ENCODE measurements around the gene NOP56. TPM values are rescaled to one million over a fixed set of nuclear protein-coding genes. Genes with fewer than 3 reads are reported as not detected.

Gene NOP56
- total and polyA plus RNA-seq, 4 donors = 120 to 261 (median 214) TPM

- WGBS (ENCODE audit: insufficient coverage) = 80% methylated on average over 8 of the region's 9 CpGs
- Histone ChIP-seq H3K4me1 (ENCODE audit: control insufficient read depth, insufficient read depth, low read length) (no peaks in the 10 kb centered on the region), H3K4me3 (ENCODE audit: low read depth, low read length) (no peak overlapping the region), H3K9me3 (ENCODE audit: control insufficient read depth, insufficient read depth, low read length) (no peaks in the 10 kb centered on the region), H3K27me3 (ENCODE audit: control insufficient read depth, insufficient read depth, low read length) (no peaks in the 10 kb centered on the region), H3K36me3 (ENCODE audit: control insufficient read depth, insufficient read depth, low read length) (no peaks in the 10 kb centered on the region), H3K27ac (ENCODE audit: low read depth, low read length) (no peak overlapping the region)
- DNase-seq (ENCODE audit: low read depth in 4 of 6, low spot score in 6 of 6) = no peak
Measured at GRCh38 chr20:2616634-2617033, 35.8 kb upstream of the NOP56 start.

GRCh38 chr20:2617099-2617714 is 35.2 kb upstream of the NOP56 start:
- no peaks in the 10 kb centered on the region for H3K36me3 ChIP-seq (ENCODE audit: control insufficient read depth, insufficient read depth, low read length)
- no peak for DNase-seq (ENCODE audit: low read depth in 4 of 6, low spot score in 6 of 6)
- H3K9me3 ChIP-seq (ENCODE audit: control insufficient read depth, insufficient read depth, low read length) = no peaks in the 10 kb centered on the region
- H3K4me3 ChIP-seq (ENCODE audit: low read depth, low read length) = no peak overlapping the region
- no peak overlapping the region for H3K27ac ChIP-seq (ENCODE audit: low read depth, low read length)
- 80% methylated on average over 13 of the region's 16 CpGs for WGBS (ENCODE audit: insufficient coverage)
- no peaks in the 10 kb centered on the region for H3K4me1 ChIP-seq (ENCODE audit: control insufficient read depth, insufficient read depth, low read length)
- H3K27me3 ChIP-seq (ENCODE audit: control insufficient read depth, insufficient read depth, low read length) = no peaks in the 10 kb centered on the region

DNA sequence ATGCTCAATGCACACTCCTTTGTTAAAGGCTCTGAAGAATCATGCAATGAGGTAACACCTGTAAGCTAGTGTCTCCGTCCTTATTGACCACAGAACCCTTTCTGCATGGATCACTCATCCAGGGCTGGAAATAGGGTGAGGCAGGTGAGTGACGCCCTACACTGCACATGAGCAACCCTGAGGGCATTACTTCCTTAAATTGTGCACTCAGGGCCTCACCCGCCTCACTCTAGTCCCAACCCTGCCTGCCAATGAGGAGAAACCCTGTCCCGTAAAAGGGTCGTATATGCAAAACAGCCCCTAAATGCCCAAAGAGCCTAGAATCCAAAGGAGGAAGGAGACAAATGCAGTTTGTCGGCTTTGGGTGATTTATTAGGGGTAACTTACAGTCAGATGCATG is 33.6 kb upstream of the NOP56 start:
- H3K36me3 ChIP-seq (ENCODE audit: control insufficient read depth, insufficient read depth, low read length) = no peaks in the 10 kb centered on the region
- no peak overlapping the region for H3K27ac ChIP-seq (ENCODE audit: low read depth, low read length)
- no peak overlapping the region for H3K4me3 ChIP-seq (ENCODE audit: low read depth, low read length)
- H3K4me1 ChIP-seq (ENCODE audit: control insufficient read depth, insufficient read depth, low read length) = no peaks in the 10 kb centered on the region
- no peak for DNase-seq (ENCODE audit: low read depth in 4 of 6, low spot score in 6 of 6)
- 75% methylated on average over 2 of the region's 6 CpGs for WGBS (ENCODE audit: insufficient coverage)
- no peaks in the 10 kb centered on the region for H3K27me3 ChIP-seq (ENCODE audit: control insufficient read depth, insufficient read depth, low read length)
- H3K9me3 ChIP-seq (ENCODE audit: control insufficient read depth, insufficient read depth, low read length) = no peaks in the 10 kb centered on the region

DNA sequence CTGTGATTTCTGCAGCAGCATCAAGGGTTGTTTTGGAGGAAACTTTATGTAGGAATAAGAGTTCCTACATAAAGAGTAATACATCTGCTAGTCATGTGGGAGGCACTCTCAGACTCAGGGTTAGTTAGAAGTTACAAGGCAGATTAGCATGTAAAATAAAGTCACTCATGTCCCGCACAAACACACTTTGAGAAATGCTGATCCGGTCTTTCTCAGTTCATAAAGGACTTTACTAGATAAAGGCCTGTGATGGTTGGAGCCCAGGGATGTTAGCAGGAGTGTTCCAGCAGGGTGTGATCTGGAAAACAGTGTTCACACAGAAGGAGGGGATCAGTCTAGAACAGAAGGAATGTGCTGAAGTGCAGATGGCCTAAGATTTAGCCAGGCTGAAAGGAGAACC is 33.1 kb upstream of the NOP56 start:
- no peak for DNase-seq (ENCODE audit: low read depth in 4 of 6, low spot score in 6 of 6)
- H3K36me3 ChIP-seq (ENCODE audit: control insufficient read depth, insufficient read depth, low read length) = no peaks in the 10 kb centered on the region
- 50% methylated on average over 2 of the region's 2 CpGs for WGBS (ENCODE audit: insufficient coverage)
- H3K9me3 ChIP-seq (ENCODE audit: control insufficient read depth, insufficient read depth, low read length) = no peaks in the 10 kb centered on the region
- H3K27me3 ChIP-seq (ENCODE audit: control insufficient read depth, insufficient read depth, low read length) = no peaks in the 10 kb centered on the region
- H3K27ac ChIP-seq (ENCODE audit: low read depth, low read length) = no peak overlapping the region
- no peak overlapping the region for H3K4me3 ChIP-seq (ENCODE audit: low read depth, low read length)
- H3K4me1 ChIP-seq (ENCODE audit: control insufficient read depth, insufficient read depth, low read length) = no peaks in the 10 kb centered on the region

- Histone ChIP-seq H3K4me1 (ENCODE audit: control insufficient read depth, insufficient read depth, low read length) (no peaks in the 10 kb centered on the region), H3K27me3 (ENCODE audit: control insufficient read depth, insufficient read depth, low read length) (no peaks in the 10 kb centered on the region), H3K27ac (ENCODE audit: low read depth, low read length) (no peak overlapping the region), H3K4me3 (ENCODE audit: low read depth, low read length) (no peak overlapping the region), H3K9me3 (ENCODE audit: control insufficient read depth, insufficient read depth, low read length) (no peaks in the 10 kb centered on the region), H3K36me3 (ENCODE audit: control insufficient read depth, insufficient read depth, low read length) (no peaks in the 10 kb centered on the region)
- WGBS (ENCODE audit: insufficient coverage) = 100% methylated on average over 1 of the region's 3 CpGs
- DNase-seq (ENCODE audit: low read depth in 4 of 6, low spot score in 6 of 6) = no peak
Measured at GRCh38 chr20:2619961-2620595, 32.4 kb upstream of the NOP56 start.

- H3K4me1 ChIP-seq (ENCODE audit: control insufficient read depth, insufficient read depth, low read length) = no peaks in the 10 kb centered on the region
- H3K27me3 ChIP-seq (ENCODE audit: control insufficient read depth, insufficient read depth, low read length) = no peaks in the 10 kb centered on the region
- DNase-seq (ENCODE audit: low read depth in 4 of 6, low spot score in 6 of 6) = no peak
- no peak overlapping the region for H3K4me3 ChIP-seq (ENCODE audit: low read depth, low read length)
- H3K36me3 ChIP-seq (ENCODE audit: control insufficient read depth, insufficient read depth, low read length) = no peaks in the 10 kb centered on the region
- H3K9me3 ChIP-seq (ENCODE audit: control insufficient read depth, insufficient read depth, low read length) = no peaks in the 10 kb centered on the region
- no peak overlapping the region for H3K27ac ChIP-seq (ENCODE audit: low read depth, low read length)
- 80% methylated on average over 1 of the region's 4 CpGs for WGBS (ENCODE audit: insufficient coverage)
Measured at GRCh38 chr20:2624190-2624589, 28.2 kb upstream of the NOP56 start.

DNA sequence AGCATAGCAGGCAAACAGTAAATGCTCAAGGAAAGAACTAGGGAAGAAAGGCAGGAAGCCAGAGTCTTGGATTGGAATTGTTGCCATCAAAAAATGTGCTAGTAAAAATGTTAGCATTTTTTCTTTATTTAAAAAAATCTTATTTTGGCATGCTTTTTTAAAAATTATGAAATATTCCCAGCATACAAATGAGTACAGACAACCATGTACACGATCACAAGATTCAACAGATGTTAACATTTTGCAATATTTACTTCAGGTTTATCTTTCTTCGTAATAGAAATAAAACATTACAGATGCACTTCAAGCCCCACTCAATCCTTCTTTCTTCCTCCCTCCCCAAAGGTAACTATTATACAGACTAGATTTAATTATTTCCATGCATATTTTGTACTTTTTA is 27.4 kb upstream of the NOP56 start:
- no peaks in the 10 kb centered on the region for H3K27me3 ChIP-seq (ENCODE audit: control insufficient read depth, insufficient read depth, low read length)
- H3K4me1 ChIP-seq (ENCODE audit: control insufficient read depth, insufficient read depth, low read length) = no peaks in the 10 kb centered on the region
- no peak for DNase-seq (ENCODE audit: low read depth in 4 of 6, low spot score in 6 of 6)
- H3K9me3 ChIP-seq (ENCODE audit: control insufficient read depth, insufficient read depth, low read length) = no peaks in the 10 kb centered on the region
- no peak overlapping the region for H3K27ac ChIP-seq (ENCODE audit: low read depth, low read length)
- no peak overlapping the region for H3K4me3 ChIP-seq (ENCODE audit: low read depth, low read length)
- 100% methylated on average over 1 of the region's 2 CpGs for WGBS (ENCODE audit: insufficient coverage)
- H3K36me3 ChIP-seq (ENCODE audit: control insufficient read depth, insufficient read depth, low read length) = no peaks in the 10 kb centered on the region

GRCh38 chr20:2626853-2627541 is 25.4 kb upstream of the NOP56 start:
- no peak for DNase-seq (ENCODE audit: low read depth in 4 of 6, low spot score in 6 of 6)
- H3K36me3 ChIP-seq (ENCODE audit: control insufficient read depth, insufficient read depth, low read length) = no peaks in the 10 kb centered on the region
- H3K27me3 ChIP-seq (ENCODE audit: control insufficient read depth, insufficient read depth, low read length) = no peaks in the 10 kb centered on the region
- no peak overlapping the region for H3K27ac ChIP-seq (ENCODE audit: low read depth, low read length)
- H3K9me3 ChIP-seq (ENCODE audit: control insufficient read depth, insufficient read depth, low read length) = peaks cover 2% of the 10 kb centered on the region
- no peaks in the 10 kb centered on the region for H3K4me1 ChIP-seq (ENCODE audit: control insufficient read depth, insufficient read depth, low read length)
- 71% methylated on average over 7 of the region's 9 CpGs for WGBS (ENCODE audit: insufficient coverage)
- H3K4me3 ChIP-seq (ENCODE audit: low read depth, low read length) = no peak overlapping the region

DNA sequence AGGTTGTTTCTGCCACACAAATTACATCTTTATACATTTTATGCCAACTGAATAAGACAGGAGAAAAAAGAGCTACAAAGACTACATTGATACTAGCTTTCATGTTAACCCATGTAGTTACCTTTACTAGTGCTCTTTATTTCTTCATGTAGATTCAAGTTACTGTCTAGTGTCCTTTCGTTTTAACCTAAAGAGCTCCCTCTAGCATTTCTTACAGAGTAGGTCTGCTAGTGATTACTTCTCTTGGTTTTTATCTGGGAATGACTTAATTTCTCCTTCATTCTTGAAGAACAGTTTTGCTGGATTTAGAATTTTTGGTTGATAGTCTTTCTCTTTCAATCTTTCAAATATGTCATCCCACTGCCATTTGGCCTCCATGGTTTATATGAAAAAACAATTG is 21.2 kb upstream of the NOP56 start:
- Histone ChIP-seq H3K36me3 (ENCODE audit: control insufficient read depth, insufficient read depth, low read length) (no peaks in the 10 kb centered on the region), H3K27ac (ENCODE audit: low read depth, low read length) (no peak overlapping the region), H3K27me3 (ENCODE audit: control insufficient read depth, insufficient read depth, low read length) (no peaks in the 10 kb centered on the region), H3K4me3 (ENCODE audit: low read depth, low read length) (no peak overlapping the region), H3K4me1 (ENCODE audit: control insufficient read depth, insufficient read depth, low read length) (no peaks in the 10 kb centered on the region), H3K9me3 (ENCODE audit: control insufficient read depth, insufficient read depth, low read length) (peaks cover 2% of the 10 kb centered on the region)
- DNase-seq (ENCODE audit: low read depth in 4 of 6, low spot score in 6 of 6) = no peak
- no CpG with 5 or more reads among the region's 1 CpG for WGBS (ENCODE audit: insufficient coverage)

- H3K36me3 ChIP-seq (ENCODE audit: control insufficient read depth, insufficient read depth, low read length) = no peaks in the 10 kb centered on the region
- no peak overlapping the region for H3K4me3 ChIP-seq (ENCODE audit: low read depth, low read length)
- peaks cover 2% of the 10 kb centered on the region for H3K9me3 ChIP-seq (ENCODE audit: control insufficient read depth, insufficient read depth, low read length)
- no peaks in the 10 kb centered on the region for H3K27me3 ChIP-seq (ENCODE audit: control insufficient read depth, insufficient read depth, low read length)
- no peaks in the 10 kb centered on the region for H3K4me1 ChIP-seq (ENCODE audit: control insufficient read depth, insufficient read depth, low read length)
- WGBS (ENCODE audit: insufficient coverage) = no CpG with 5 or more reads among the region's 1 CpG
- DNase-seq (ENCODE audit: low read depth in 4 of 6, low spot score in 6 of 6) = no peak
- H3K27ac ChIP-seq (ENCODE audit: low read depth, low read length) = no peak overlapping the region
Measured at GRCh38 chr20:2633381-2633780, 19.1 kb upstream of the NOP56 start.
